IMR-90 (cell line): ENCODE data around the gene FUT7. TPM values are rescaled to one million over a fixed set of nuclear protein-coding genes. Genes with fewer than 3 reads are reported as not detected.

Experiments
- ATAC-seq: fragments of 200-7000 bp; cut with Tn5 transposase; 2 replicates; pipeline ENCODE4 v1.9.1; 2020; ENCODE audit warnings: low read depth, mild to moderate bottlenecking, moderate library complexity
- BruUV-seq: library from RNA; stranded (reverse); fragments of 400-500 nt; replicated peaks from 2 replicates; lab custom pipeline; 2021; lab: Mats Ljungman, UMichigan
- CTCF ChIA-PET: fragments of 300-600 bp; formaldehyde crosslinking; extraction: SDS; loops from one replicate; lab custom pipeline; 2021; ENCODE audit warnings: antibody characterized with exemption; lab: Yijun Ruan, JAX
- POLR2A ChIA-PET: fragments of 300-600 bp; sonication (Branson Sonifier 250); formaldehyde crosslinking; loops from one replicate; lab custom pipeline; 2022; ENCODE audit warnings: antibody characterized with exemption; ENCODE audit not compliant: unreplicated experiment; lab: Charles Lee
- DNase-seq: peaks from one replicate; pipeline ENCODE4 v3.0.0; 2013
- H2AFZ ChIP-seq: replicated peaks from 2 replicates; pipeline ENCODE3; 2013; ENCODE audit warnings: low read length, mild to moderate bottlenecking; ENCODE audit not compliant: poor library complexity
- H2AK5ac ChIP-seq: 2 replicates; pipeline ENCODE4 v1.6.1; 2013; ENCODE audit warnings: low read depth, low read length, inconsistent platforms
- H2AK9ac ChIP-seq: replicated peaks from 2 replicates; pipeline ENCODE3; 2013; ENCODE audit warnings: mild to moderate bottlenecking, low read depth, low read length, moderate library complexity; ENCODE audit not compliant: poor library complexity
- H2BK120ac ChIP-seq: 2 replicates; pipeline ENCODE4 v1.6.1; 2013; ENCODE audit warnings: low read depth, low read length, inconsistent platforms
- H2BK15ac ChIP-seq: 3 replicates; pipeline ENCODE4 v1.6.1; 2013; ENCODE audit warnings: low read depth, low read length, inconsistent platforms
- H2BK20ac ChIP-seq: 2 replicates; pipeline ENCODE4 v1.6.1; 2013; ENCODE audit warnings: low read depth, mild to moderate bottlenecking, inconsistent platforms, low read length, moderate library complexity
- H2BK5ac ChIP-seq: 2 replicates; pipeline ENCODE4 v1.6.1; 2013; ENCODE audit warnings: mild to moderate bottlenecking, low read depth, low read length, inconsistent platforms; ENCODE audit not compliant: poor library complexity, severe bottlenecking
- H3K14ac ChIP-seq: replicated peaks from 2 replicates; pipeline ENCODE4 v1.6.1; 2013; ENCODE audit warnings: low read depth, low read length, inconsistent platforms
- H3K18ac ChIP-seq: 2 replicates; pipeline ENCODE4 v1.6.1; 2013; ENCODE audit warnings: low read depth, low read length, control low read depth
- H3K23ac ChIP-seq: 2 replicates; pipeline ENCODE4 v1.6.1; 2013; ENCODE audit warnings: low read depth, low read length, inconsistent platforms
- H3K27ac ChIP-seq: 2 replicates; pipeline ENCODE4 v1.5.1; 2013; ENCODE audit warnings: mild to moderate bottlenecking, control low read depth, low read length; ENCODE audit not compliant: insufficient read depth
- H3K27me3 ChIP-seq: 2 replicates; pipeline ENCODE4 v1.6.1; 2013; ENCODE audit warnings: low read length; ENCODE audit not compliant: control insufficient read depth, insufficient read depth
- H3K36me3 ChIP-seq: 2 replicates; pipeline ENCODE4 v1.6.1; 2013; ENCODE audit warnings: low read length, mixed read lengths; ENCODE audit not compliant: control insufficient read depth, insufficient read depth
- H3K4ac ChIP-seq: 2 replicates; pipeline ENCODE4 v1.6.1; 2013; ENCODE audit warnings: low read depth, low read length, inconsistent platforms
- H3K4me1 ChIP-seq: 2 replicates; pipeline ENCODE4 v1.6.1; 2013; ENCODE audit warnings: low read length, mixed read lengths; ENCODE audit not compliant: control insufficient read depth, insufficient read depth
- H3K4me2 ChIP-seq: 2 replicates; pipeline ENCODE4 v1.6.1; 2013; ENCODE audit warnings: low read depth, mild to moderate bottlenecking, control low read depth, low read length, moderate library complexity
- H3K4me3 ChIP-seq: 2 replicates; pipeline ENCODE4 v1.5.1; 2013; ENCODE audit warnings: low read depth, mild to moderate bottlenecking, control low read depth, low read length, moderate library complexity; ENCODE audit not compliant: insufficient read depth
- H3K56ac ChIP-seq: 2 replicates; pipeline ENCODE4 v1.6.1; 2013; ENCODE audit warnings: low read length, inconsistent platforms; ENCODE audit not compliant: insufficient read depth; ENCODE audit errors: extremely low read depth
- H3K79me1 ChIP-seq, 2 experiments: 2 replicates each; pipeline ENCODE4 v1.6.1; 2013; ENCODE audit warnings: low read length in 2 of 2, inconsistent platforms in 1 of 2, low read depth in 1 of 2
- H3K9ac ChIP-seq: 2 replicates; pipeline ENCODE4 v1.6.1; 2013; ENCODE audit warnings: low read depth, low read length, control low read depth
- H3K9me1 ChIP-seq: 2 replicates; pipeline ENCODE4 v1.6.1; 2013; ENCODE audit warnings: low read length, inconsistent platforms; ENCODE audit not compliant: insufficient read depth
- H3K9me3 ChIP-seq: 2 replicates; pipeline ENCODE4 v1.6.1; 2013; ENCODE audit warnings: low read length; ENCODE audit not compliant: control insufficient read depth, insufficient read depth
- H4K20me1 ChIP-seq: 2 replicates; pipeline ENCODE4 v1.6.1; 2013; ENCODE audit warnings: low read length, inconsistent platforms; ENCODE audit not compliant: insufficient read depth
- H4K5ac ChIP-seq: 2 replicates; pipeline ENCODE4 v1.6.1; 2013; ENCODE audit warnings: mild to moderate bottlenecking, low read depth, low read length, control low read depth
- H4K8ac ChIP-seq, 2 experiments: 2 replicates each; pipeline ENCODE4 v1.6.1; 2013; ENCODE audit warnings: low read depth in 2 of 2, low read length in 2 of 2, control low read depth in 1 of 2, inconsistent platforms in 1 of 2
- H4K91ac ChIP-seq: 2 replicates; pipeline ENCODE4 v1.6.1; 2013; ENCODE audit warnings: low read depth, low read length, inconsistent platforms; ENCODE audit not compliant: insufficient read depth
- BHLHE40 ChIP-seq: fragments of 150-350 bp; IDR thresholded peaks from 2 replicates; pipeline ENCODE4 v1.6.1; 2016; ENCODE audit warnings: mild to moderate bottlenecking, low read depth, low read length
- CEBPB ChIP-seq: IDR thresholded peaks from 2 replicates; pipeline ENCODE4 v1.6.1; 2012; ENCODE audit warnings: low read depth, low read length, improper control_type of control experiment
- CHD1 ChIP-seq: IDR thresholded peaks from 2 replicates; pipeline ENCODE4 v1.6.1; 2012; ENCODE audit warnings: low read depth, low read length, improper control_type of control experiment
- CTCF ChIP-seq: conservative IDR thresholded peaks from 2 replicates; pipeline ENCODE4 v1.5.1; 2012; ENCODE audit warnings: mild to moderate bottlenecking, low read depth, low read length, improper control_type of control experiment
- ELK1 ChIP-seq: fragments of 150-350 bp; IDR thresholded peaks from 2 replicates; pipeline ENCODE4 v1.6.1; 2016; ENCODE audit warnings: low read depth, mild to moderate bottlenecking, low read length, moderate library complexity, borderline replicate concordance
- FOS ChIP-seq: fragments of 150-350 bp; IDR thresholded peaks from 2 replicates; pipeline ENCODE4 v1.6.1; 2016; ENCODE audit warnings: low read depth, low read length
- MAZ ChIP-seq: IDR thresholded peaks from 2 replicates; pipeline ENCODE4 v1.6.1; 2012; ENCODE audit warnings: low read depth, mild to moderate bottlenecking, low read length, improper control_type of control experiment, moderate library complexity, borderline replicate concordance
- MXI1 ChIP-seq: IDR thresholded peaks from 2 replicates; pipeline ENCODE4 v1.6.1; 2012; ENCODE audit warnings: low read depth, mild to moderate bottlenecking, low read length, moderate library complexity, borderline replicate concordance
- NFE2L2 ChIP-seq: fragments of 150-350 bp; IDR thresholded peaks from 2 replicates; pipeline ENCODE4 v1.6.1; 2016; ENCODE audit warnings: low read depth, mild to moderate bottlenecking, low read length
- POLR2A ChIP-seq: IDR thresholded peaks from 2 replicates; pipeline ENCODE4 v1.6.1; 2012; ENCODE audit warnings: mild to moderate bottlenecking, low read depth, low read length
- SMC3 ChIP-seq: fragments of 150-350 bp; IDR thresholded peaks from 2 replicates; pipeline ENCODE4 v1.6.1; 2016; ENCODE audit warnings: low read depth, mild to moderate bottlenecking, antibody characterized with exemption, low read length, moderate library complexity
- WGBS, 2 experiments: methylation state at CpG; one replicate each; pipeline versions ENCODE4 v1.1.5 to v1.1.7; 2013; ENCODE audit warnings: missing lambda C conversion rate in 2 of 2; ENCODE audit not compliant: insufficient read length in 1 of 2; ENCODE audit errors: extremely low coverage in 2 of 2; 5-methylcytosine and 5-hydroxymethylcytosine counted together
- dilution Hi-C: fragments of 300-500 bp; cut with HindIII; formaldehyde crosslinking; loops from one replicate; pipeline ENCODE4 v1.14.3; 2018; ENCODE audit warnings: low sequenced_read_pairs; ENCODE audit not compliant: unreplicated experiment
- in situ Hi-C: fragments of 300-500 bp; cut with MboI; formaldehyde crosslinking; loops from 3 replicates; pipeline ENCODE4 v1.14.3; 2019; ENCODE audit warnings: low sequenced_read_pairs, inconsistent platforms, mixed read lengths
- intact Hi-C: fragments of 100-400 bp; cut with micrococcal nuclease; formaldehyde crosslinking; loops from 2 replicates; pipeline ENCODE4 v1.10.0; 2022
- polyA plus RNA-seq, 3 experiments: library from polyadenylated mRNA; depleted of rRNA; stranded (reverse); fragments of >200 nt; gene quantifications; 2 replicates each; pipeline ENCODE4 v1.2.3, GENCODE V29; 2012; ENCODE audit warnings: low replicate concordance in 1 of 3
- total RNA-seq: library from RNA; depleted of rRNA; stranded (reverse); fragments of >200 nt; gene quantifications from 2 replicates; pipeline ENCODE4 v1.2.3, GENCODE V29; 2012
- TF ChIP-seq, protein P1 (sequence below): fragments of 150-350 bp; IDR thresholded peaks from 2 replicates; pipeline ENCODE4 v1.6.1; 2017; ENCODE audit warnings: mild to moderate bottlenecking, antibody characterized with exemption, low read length, low read depth

The FUT7 gene
- total and polyA plus RNA-seq, 2 of the 4 experiments (the other 2 are of a cell fraction): not detected

GRCh38 chr9:136994180-136994887 lies 37.6 kb downstream of the FUT7 start:
- peaks cover 6% of the 10 kb centered on the region for H3K9me3 ChIP-seq
- no peak overlapping the region for H3K4ac ChIP-seq
- peaks cover 8% of the 10 kb centered on the region for H3K9me1 ChIP-seq
- peaks cover 6 to 16% of the 10 kb centered on the region in 2 experiments; a peak in 3 of 4 replicates for H3K79me1 ChIP-seq
- no peaks in the 10 kb centered on the region; the same call in 1 of the 2 replicates for H4K20me1 ChIP-seq
- BruUV-seq: no TSS peak
- 77% methylated on average over 30 of the region's 54 CpGs; no CpG with 5 or more reads in 1 of the 2 experiments for WGBS, 2 experiments
- in situ Hi-C loops: no loop called here
- H4K5ac ChIP-seq: no peak overlapping the region
- H3K9ac ChIP-seq: no peak overlapping the region
- H3K56ac ChIP-seq: no peak overlapping the region
- H3K4me3 ChIP-seq: no peak overlapping the region
- no peak overlapping the region for H4K91ac ChIP-seq
- TF ChIP-seq ELK1 (no peak), FOS (no peak), CTCF (no peak), MAZ (no peak), CEBPB (no peak), NFE2L2 (no peak), SMC3 (no peak), MXI1 (no peak), CHD1 (no peak), POLR2A (no peak), BHLHE40 (no peak)
- TF ChIP-seq, protein P1, sequence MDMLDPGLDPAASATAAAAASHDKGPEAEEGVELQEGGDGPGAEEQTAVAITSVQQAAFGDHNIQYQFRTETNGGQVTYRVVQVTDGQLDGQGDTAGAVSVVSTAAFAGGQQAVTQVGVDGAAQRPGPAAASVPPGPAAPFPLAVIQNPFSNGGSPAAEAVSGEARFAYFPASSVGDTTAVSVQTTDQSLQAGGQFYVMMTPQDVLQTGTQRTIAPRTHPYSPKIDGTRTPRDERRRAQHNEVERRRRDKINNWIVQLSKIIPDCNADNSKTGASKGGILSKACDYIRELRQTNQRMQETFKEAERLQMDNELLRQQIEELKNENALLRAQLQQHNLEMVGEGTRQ: no peak
- no peak overlapping the region for H3K27ac ChIP-seq
- no peak overlapping the region for H2BK120ac ChIP-seq
- intact Hi-C loops: no loop called here
- H3K36me3 ChIP-seq: peaks cover 5% of the 10 kb centered on the region; the same call in 1 of the 2 replicates
- H3K18ac ChIP-seq: no peak overlapping the region
- no peak overlapping the region for H3K14ac ChIP-seq
- DNase-seq (no peak), ATAC-seq (no peak)
- H2AK9ac ChIP-seq: no peak overlapping the region
- no peak overlapping the region for H3K4me2 ChIP-seq
- peaks cover 5% of the 10 kb centered on the region; the same call in 1 of the 2 replicates for H3K27me3 ChIP-seq
- H2BK15ac ChIP-seq: no peak overlapping the region
- peaks cover 23% of the 10 kb centered on the region for H3K4me1 ChIP-seq
- no peak overlapping the region for H3K23ac ChIP-seq
- H2AK5ac ChIP-seq: no peak overlapping the region
- H2BK5ac ChIP-seq: no peak overlapping the region
- dilution Hi-C loops: no loop called here
- ChIA-PET POLR2A (no interaction called here), CTCF (no interaction called here)
- H2BK20ac ChIP-seq: no peak overlapping the region
- H2AFZ ChIP-seq: no peak overlapping the region
- H4K8ac ChIP-seq: no peak overlapping the region
